Cerebellar nuclear complex (tissue), 1 donor: ENCODE data around the gene CAPN8.
"Not testable (repeated sequence)": the region's sequence is repeated elsewhere in the genome, so short reads cannot be mapped to it uniquely, and the experiment has no call there.

ENCODE experiments used
- DNase-seq, 2 experiments: peaks; one replicate each; lab custom pipeline; 2025; lab: John Stamatoyannopoulos, UW

Gene CAPN8

GRCh38 chr1:223525957-223526356, 139.5 kb downstream of the CAPN8 start:
- no peak for DNase-seq

- no peak for DNase-seq
Measured at GRCh38 chr1:223525546-223525945, 140.0 kb downstream of the CAPN8 start.

GRCh38 chr1:223524930-223525451, 140.5 kb downstream of the CAPN8 start:
- no peak for DNase-seq

- no peak for DNase-seq
Measured at GRCh38 chr1:223521150-223521549, 144.4 kb downstream of the CAPN8 start.

- DNase-seq: no peak
Measured at GRCh38 chr1:223520200-223520599, 145.3 kb downstream of the CAPN8 start.

GRCh38 chr1:223519116-223519515, 146.4 kb downstream of the CAPN8 start:
- DNase-seq: no peak

- not testable (repeated sequence) for DNase-seq
Measured at GRCh38 chr1:223518553-223518952, 146.9 kb downstream of the CAPN8 start.

GRCh38 chr1:223515926-223516325, 149.6 kb downstream of the CAPN8 start:
- DNase-seq: no peak

DNA sequence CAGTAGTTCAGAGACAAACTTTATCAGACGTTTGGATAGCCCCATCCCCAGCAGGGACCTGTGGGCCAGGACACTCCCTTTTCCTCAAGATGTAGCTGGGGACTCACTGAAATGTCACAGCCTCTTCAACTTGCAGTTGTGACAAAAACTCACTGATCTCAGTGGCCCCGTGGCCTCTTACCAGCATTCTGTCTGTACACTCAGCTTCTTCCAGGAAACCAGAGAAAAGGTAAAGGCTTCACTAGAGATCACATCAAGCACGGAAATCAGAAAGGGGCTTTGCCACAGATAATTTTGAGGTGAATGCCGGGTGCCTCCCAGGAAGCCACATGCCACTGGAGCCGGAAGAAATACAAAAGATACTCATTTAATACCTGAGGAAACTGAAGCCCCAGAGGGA, 150.1 kb downstream of the CAPN8 start:
- DNase-seq: no peak

GRCh38 chr1:223514644-223515043, 150.9 kb downstream of the CAPN8 start:
- no peak for DNase-seq

DNA sequence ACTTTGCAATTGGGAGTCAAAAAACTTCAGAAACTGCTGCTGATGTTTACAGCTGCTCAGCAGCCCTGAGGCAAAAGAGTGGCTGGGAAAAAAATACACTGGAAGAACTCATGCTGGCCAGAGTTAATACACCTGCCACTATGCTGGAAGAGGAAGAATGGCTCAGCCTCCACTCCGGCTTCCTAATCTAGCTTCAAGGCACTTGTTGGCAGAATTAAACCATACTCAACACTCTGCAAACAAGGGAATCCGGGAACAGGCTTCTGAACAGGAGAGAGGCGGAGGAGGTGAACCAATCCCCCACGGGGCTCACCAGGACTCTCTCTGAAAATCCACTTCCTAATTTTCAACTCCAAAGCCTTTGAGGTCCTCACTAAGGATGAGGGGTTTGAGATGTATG, 152.2 kb downstream of the CAPN8 start:
- no peak for DNase-seq

GRCh38 chr1:223512057-223512456, 153.4 kb downstream of the CAPN8 start:
- DNase-seq: no peak

DNA sequence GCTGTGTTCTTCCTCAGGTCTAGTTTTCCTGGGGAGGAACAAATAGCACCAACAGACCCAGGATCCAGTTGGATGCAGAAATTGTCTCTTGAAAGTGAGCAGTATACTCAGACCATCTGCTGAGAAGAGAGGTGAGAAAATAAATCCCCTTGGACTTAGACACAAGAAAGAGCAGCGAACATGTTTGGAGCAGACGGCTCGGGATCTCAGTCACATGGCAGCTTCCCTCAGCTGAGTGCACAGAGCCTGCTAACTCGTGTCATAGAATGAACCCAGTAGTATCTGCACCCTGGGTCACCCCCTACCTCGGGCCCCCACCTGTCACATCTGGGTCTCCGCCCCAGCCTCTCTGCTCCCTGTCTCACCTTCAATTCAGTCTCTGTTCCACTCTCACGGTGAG, 156.7 kb downstream of the CAPN8 start:
- DNase-seq: no peak

DNA sequence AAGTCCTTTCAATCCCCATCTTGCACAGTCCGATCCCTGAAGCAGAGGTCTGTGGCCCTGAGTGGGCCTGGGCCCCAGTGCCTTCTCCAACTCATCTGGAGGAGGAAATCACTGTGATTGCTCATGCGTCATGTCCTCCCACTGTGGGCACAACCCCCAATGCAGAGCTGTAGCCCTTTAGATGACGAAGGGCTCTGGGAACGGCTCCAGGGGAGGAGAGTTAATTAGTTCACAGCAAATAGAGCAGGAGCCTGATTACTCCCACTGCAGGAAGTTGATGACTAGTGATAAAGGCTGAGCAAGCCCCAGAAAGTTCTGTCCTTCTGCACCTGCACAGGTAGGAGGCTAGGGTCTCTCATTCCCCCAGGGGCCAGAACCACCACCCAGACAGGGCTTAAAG, 160.8 kb downstream of the CAPN8 start:
- no peak for DNase-seq

- no peak for DNase-seq
Measured at GRCh38 chr1:223503348-223503747, 162.2 kb downstream of the CAPN8 start.

DNA sequence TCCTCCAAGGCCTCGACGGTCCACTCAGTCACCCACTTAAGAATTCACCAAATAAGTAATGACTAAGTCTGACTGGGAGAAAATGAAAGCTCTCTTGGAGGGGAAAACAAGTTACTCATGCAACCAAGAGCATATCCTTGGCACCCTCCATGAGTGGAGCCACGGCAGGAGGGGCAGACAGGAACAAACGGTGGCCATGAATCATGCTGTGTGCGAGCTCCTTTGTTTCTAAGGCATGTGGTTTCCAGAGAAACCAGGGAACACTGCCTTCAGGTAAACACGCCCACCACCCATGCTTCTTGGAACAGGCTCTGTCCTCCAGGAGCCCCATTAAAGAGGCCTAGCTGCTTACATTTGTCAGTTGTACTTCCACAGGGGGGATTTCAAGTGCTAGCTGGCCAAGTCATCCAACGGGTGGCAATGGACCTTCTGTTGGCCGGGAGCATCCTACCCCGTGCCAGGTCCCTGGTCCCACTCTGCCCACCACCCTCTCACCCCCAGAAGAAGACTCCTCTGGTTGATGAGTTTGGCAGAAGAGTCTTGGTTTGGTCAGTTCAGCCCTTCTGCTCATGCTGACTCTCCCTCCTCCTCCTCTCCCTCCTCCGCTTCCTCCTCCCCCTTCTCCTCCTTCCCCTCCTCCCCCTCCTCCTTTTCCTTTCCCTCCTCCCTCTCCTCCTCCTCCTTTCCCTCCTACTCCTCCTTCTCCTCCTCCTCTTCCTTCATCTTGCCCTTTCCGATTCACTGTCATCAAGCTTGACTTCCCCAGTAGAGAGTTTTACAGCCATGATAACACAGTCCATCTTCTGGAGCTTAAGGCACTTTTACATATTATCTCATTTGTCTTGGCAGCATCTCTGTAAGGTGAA, 164.7 kb downstream of the CAPN8 start:
- DNase-seq: no peak

- DNase-seq: no peak
Measured at GRCh38 chr1:223496883-223497282, 168.6 kb downstream of the CAPN8 start.

- DNase-seq: no peak
Measured at GRCh38 chr1:223494926-223495645, 170.4 kb downstream of the CAPN8 start.

DNA sequence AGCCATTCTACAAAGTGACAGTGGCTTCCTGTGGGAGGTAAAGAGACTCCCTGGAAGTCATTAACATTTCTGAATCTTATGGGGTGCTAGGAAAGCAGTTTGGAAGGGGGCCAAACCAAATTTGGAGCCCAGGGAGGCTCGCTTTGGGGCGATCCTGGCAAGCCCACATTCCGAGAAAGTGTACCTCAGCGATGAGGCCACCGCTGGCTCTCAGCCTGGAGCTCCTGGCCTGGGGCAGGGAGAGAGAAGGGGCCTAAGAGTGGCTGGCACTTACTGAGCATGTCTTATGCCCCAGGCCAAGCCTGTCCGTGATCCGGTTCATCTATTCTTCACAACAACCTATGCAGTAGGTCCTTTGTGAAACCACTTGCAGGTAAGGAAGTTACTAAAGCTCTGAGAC, 173.5 kb downstream of the CAPN8 start:
- no peak for DNase-seq
